K562 treated with DMSO at 1 percent for 48 hours (cell line): ENCODE data around the gene UBE3B. TPM values are rescaled to one million over a fixed set of nuclear protein-coding genes. Genes with fewer than 3 reads are reported as not detected.

Experiments
- total RNA-seq: library from RNA; unstranded; fragments of 300-600 nt; gene quantifications from 2 replicates; pipeline ENCODE4 v1.2.3, GENCODE V29; 2022; ENCODE audit warnings: low replicate concordance; ENCODE audit errors: extremely low read depth

Gene UBE3B, protein sequence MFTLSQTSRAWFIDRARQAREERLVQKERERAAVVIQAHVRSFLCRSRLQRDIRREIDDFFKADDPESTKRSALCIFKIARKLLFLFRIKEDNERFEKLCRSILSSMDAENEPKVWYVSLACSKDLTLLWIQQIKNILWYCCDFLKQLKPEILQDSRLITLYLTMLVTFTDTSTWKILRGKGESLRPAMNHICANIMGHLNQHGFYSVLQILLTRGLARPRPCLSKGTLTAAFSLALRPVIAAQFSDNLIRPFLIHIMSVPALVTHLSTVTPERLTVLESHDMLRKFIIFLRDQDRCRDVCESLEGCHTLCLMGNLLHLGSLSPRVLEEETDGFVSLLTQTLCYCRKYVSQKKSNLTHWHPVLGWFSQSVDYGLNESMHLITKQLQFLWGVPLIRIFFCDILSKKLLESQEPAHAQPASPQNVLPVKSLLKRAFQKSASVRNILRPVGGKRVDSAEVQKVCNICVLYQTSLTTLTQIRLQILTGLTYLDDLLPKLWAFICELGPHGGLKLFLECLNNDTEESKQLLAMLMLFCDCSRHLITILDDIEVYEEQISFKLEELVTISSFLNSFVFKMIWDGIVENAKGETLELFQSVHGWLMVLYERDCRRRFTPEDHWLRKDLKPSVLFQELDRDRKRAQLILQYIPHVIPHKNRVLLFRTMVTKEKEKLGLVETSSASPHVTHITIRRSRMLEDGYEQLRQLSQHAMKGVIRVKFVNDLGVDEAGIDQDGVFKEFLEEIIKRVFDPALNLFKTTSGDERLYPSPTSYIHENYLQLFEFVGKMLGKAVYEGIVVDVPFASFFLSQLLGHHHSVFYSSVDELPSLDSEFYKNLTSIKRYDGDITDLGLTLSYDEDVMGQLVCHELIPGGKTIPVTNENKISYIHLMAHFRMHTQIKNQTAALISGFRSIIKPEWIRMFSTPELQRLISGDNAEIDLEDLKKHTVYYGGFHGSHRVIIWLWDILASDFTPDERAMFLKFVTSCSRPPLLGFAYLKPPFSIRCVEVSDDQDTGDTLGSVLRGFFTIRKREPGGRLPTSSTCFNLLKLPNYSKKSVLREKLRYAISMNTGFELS
- not detected in 2 replicates for total RNA-seq

DNA sequence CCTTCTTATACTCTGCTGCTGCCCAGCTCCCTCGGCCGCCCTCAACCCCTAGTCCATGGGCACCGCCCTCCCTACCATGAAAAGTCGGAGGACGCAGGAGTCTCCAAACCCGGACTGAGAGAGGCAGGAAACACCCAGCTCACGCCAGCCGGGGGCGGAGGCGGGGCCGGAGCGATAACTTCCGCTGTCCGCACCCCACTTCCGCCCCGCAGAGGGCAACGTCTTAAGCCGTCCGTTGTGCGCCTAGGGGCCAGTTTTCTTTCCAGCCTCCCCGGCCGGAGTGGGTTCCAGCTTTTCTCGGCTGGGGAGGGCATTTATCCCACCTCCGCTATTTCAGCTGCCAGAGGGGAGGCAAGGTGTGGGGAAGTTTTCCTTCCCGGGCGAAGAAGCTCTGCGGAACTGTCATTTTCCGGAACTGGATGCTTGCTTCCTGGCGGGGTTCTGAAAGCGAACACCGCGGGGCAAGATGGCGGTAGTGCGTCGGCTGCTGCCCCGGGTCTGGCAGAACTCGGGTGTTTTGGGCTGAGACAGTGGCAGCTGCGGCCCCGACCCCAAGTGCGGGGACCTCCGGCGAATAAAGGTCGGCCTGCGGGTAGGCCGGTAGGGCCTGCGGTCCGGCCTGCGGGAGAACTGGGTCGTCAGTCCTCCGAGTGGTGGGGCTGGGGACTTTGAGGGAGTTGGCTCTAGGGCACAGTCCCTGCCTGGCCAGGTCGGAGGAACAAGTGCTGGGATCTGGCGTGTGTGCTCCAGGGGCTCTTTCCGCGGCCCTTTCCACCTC, at the start of gene UBE3B, which contains the start of gene KCTD10:
Gene UBE3B, plus strand, starts transcription at position 450 of the 778 bp plus-strand sequence. CDS start 5,918 bp downstream, outside the sequence.
Gene KCTD10, minus strand, starts transcription at position 116 of the 778 bp plus-strand sequence. Its CDS starts 38 bp downstream, at position 78.

DNA sequence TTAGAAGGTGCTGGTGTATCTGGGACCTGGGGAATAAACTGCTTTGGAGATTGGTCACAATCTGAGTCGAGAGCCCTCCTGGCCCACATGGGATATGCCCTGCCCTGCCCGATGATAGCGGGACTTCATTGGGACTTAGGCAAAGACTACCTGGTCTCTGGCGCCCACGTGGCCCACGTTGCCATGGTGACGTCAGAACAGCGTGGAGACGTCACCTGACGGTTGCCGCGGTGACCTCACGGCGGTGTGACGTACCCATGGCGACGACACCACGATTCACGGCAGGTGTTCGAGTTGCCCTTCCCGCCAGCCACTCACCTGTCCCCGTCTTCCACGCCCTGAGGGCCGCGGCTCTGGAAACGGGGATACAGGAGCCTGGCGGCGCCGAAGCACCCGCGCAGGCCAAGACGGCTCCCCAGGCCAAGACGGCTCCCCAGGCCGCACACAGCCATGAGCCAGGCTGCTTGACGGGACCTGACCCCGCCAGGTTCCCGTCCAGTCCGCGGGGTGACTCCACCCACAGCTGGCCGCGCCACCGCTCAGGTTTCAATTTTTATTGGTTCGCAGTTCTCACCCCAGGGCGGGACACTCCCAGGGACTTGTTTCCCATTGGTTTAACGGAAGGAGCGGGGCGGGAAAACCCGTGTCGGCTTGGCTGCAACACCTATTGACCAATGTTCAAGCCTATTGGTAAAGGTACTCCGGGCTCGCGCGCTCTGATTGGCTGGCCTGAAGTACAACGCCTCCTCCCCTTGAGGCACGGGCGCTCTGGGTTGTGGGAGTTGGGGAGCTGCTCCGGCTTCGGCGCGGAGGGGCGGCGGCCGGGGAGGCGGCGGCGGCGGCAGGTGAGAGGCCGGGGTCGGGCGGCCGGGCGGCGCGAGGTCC, 95.8 kb downstream of the UBE3B start, which contains the start of the genes MMAB and MVK:
Gene MMAB, minus strand, starts transcription at position 476 of the 885 bp plus-strand sequence. Its CDS starts 24 bp downstream, at position 452.
Gene MVK, plus strand, starts transcription at position 766 of the 885 bp plus-strand sequence. CDS start 1,029 bp downstream, outside the sequence.

Other genes starting within 250 kb of the UBE3B start
- not detected in 2 replicates for gene FOXN4, start 168.3 kb upstream of the UBE3B start, total RNA-seq
- gene MYO1H, start 129.7 kb upstream of the UBE3B start, total RNA-seq: not detected in 2 replicates
- not detected in 2 replicates for gene KCTD10, start 334 bp upstream of the UBE3B start, total RNA-seq
- gene MMAB, start 95.9 kb downstream of the UBE3B start, total RNA-seq: not detected in 2 replicates
- not detected in 2 replicates for gene MVK, start 96.2 kb downstream of the UBE3B start, total RNA-seq
- gene FAM222A, start 236.2 kb downstream of the UBE3B start, total RNA-seq: not detected in 2 replicates